ENCODE results near the gene ADORA2B.
"Not testable (repeated sequence)": the region's sequence is repeated elsewhere in the genome, so short reads cannot be mapped to it uniquely, and the experiment has no call there.

The ADORA2B gene

DNA sequence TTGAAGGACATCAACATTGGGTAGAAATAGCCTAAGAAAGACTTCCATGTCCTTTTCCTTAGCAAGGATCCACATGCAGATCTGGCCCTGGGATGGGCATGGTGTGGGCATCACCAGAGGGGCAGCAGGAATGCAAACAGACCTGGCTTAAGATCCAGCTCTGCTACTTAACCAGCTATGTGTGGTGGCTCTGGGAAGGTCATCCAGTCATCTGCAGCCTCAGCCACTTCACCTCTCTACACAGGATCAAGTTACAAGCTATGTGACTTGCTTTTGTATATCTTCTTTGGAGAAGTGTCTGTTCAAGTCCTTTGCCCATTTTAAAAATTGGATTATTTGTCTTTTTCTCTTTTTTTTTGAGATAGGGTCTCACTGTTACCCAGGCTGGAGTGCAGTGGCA lies 13.5 kb upstream of the ADORA2B start:
- DNase-seq (ENCODE audit: low spot score): no peak
- TF ChIP-seq CTCF (IDR thresholded peaks at IDR 0.05; ENCODE audit: extremely low read depth, insufficient read depth, missing control alignments): no peak
- in situ Hi-C loops (cut with MboI; ENCODE audit: low pct_unique_long_range_greater_than_20kb, low sequenced_read_pairs, unreplicated experiment): no loop called here

DNA sequence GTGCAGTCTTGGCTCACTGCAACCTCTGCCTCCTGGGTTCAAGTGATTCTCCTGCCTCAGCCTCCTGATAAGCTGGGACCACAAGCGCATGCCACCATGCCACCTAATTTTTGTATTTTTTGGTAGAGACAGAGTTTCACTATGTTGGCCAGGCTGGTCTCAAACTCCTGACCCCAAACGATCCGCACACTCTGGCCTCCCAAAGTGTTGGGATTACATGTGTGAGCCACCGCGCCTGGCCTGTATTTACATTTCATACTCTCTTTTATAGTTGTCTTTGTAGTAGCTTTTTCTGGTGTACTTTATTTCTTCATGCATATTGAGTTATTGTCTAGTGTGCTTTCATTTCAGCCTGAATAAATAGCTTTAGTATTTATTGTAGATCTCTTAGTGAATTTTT lies 10.1 kb upstream of the ADORA2B start:
- in situ Hi-C loops (cut with MboI; ENCODE audit: low pct_unique_long_range_greater_than_20kb, low sequenced_read_pairs, unreplicated experiment): no loop called here
- no peak for TF ChIP-seq CTCF (IDR thresholded peaks at IDR 0.05; ENCODE audit: extremely low read depth, insufficient read depth, missing control alignments)
- no peak for DNase-seq (ENCODE audit: low spot score)

GRCh38 chr17:15935891-15936290 lies 9.0 kb upstream of the ADORA2B start:
- in situ Hi-C loops (cut with MboI; ENCODE audit: low pct_unique_long_range_greater_than_20kb, low sequenced_read_pairs, unreplicated experiment): no loop called here
- TF ChIP-seq CTCF (IDR thresholded peaks at IDR 0.05; ENCODE audit: extremely low read depth, insufficient read depth, missing control alignments): no peak
- no peak for DNase-seq (ENCODE audit: low spot score)

- DNase-seq (ENCODE audit: low spot score); in situ Hi-C loops (cut with MboI; ENCODE audit: low pct_unique_long_range_greater_than_20kb, low sequenced_read_pairs, unreplicated experiment): not testable (repeated sequence)
Measured at GRCh38 chr17:15936481-15936880, 8.4 kb upstream of the ADORA2B start.

GRCh38 chr17:15941781-15942180 lies 3.1 kb upstream of the ADORA2B start:
- no peak for TF ChIP-seq CTCF (IDR thresholded peaks at IDR 0.05; ENCODE audit: extremely low read depth, insufficient read depth, missing control alignments)
- DNase-seq (ENCODE audit: low spot score): no peak
- in situ Hi-C loops (cut with MboI; ENCODE audit: low pct_unique_long_range_greater_than_20kb, low sequenced_read_pairs, unreplicated experiment): no loop called here

- no peak for TF ChIP-seq CTCF (IDR thresholded peaks at IDR 0.05; ENCODE audit: extremely low read depth, insufficient read depth, missing control alignments)
- in situ Hi-C loops (cut with MboI; ENCODE audit: low pct_unique_long_range_greater_than_20kb, low sequenced_read_pairs, unreplicated experiment): no loop called here
- DNase-seq (ENCODE audit: low spot score): no peak
Measured at GRCh38 chr17:15942207-15942833, 2.6 kb upstream of the ADORA2B start.

DNA sequence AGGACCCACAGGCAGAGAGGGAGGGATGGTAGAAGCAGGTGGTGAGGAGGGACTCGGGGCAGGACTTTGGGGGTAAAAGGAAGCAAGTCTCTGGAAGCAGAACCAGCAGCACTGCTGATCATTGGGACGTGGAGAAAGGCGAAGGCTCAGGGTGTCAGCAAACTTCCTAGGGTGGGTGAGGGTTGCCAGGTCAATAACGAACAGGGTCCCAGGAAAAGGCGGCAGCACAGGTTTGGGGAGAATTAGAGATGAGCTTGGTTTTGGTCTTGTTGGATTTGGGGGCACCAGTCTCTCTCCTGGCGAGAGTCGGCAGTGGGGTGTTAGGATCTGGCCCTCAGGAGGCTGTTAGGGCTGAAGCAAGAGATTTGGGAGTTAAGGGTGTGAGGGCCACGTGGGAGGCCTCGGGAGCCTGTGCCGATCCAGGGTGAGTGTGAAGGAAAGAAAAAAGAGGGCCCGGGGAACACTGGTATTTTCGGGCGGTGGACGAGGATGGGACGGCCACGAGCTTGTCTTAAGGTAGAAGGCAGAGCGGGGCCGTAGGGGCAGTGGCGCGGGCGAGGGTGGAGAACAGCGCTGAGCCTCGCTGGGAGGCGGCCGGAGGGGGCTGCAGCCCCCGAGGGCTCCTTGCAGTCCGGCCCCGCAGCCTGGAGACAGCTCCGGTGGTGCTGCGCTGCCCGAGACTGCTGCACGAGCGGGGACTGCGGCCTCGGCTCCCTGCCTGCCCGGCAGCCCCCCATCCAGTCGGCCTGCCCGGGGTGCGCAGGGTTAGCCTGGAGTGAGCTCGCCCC lies 765 bp upstream of the ADORA2B start:
- in situ Hi-C loops (cut with MboI; ENCODE audit: low pct_unique_long_range_greater_than_20kb, low sequenced_read_pairs, unreplicated experiment): no loop called here
- no peak for DNase-seq (ENCODE audit: low spot score)
- TF ChIP-seq CTCF (IDR thresholded peaks at IDR 0.05; ENCODE audit: extremely low read depth, insufficient read depth, missing control alignments): no peak
